SH-SY5Y (cell line): ENCODE measurements around the gene PCYT2.

Experiments used
- GATA2 ChIP-seq: IDR thresholded peaks from 2 replicates; pipeline ENCODE4 v1.6.1; 2011; ENCODE audit warnings: mild to moderate bottlenecking, low read depth, low read length
- GATA3 ChIP-seq: IDR thresholded peaks from 2 replicates; pipeline ENCODE4 v1.6.1; 2011; ENCODE audit warnings: low read depth, mild to moderate bottlenecking, low read length, moderate library complexity

DNA sequence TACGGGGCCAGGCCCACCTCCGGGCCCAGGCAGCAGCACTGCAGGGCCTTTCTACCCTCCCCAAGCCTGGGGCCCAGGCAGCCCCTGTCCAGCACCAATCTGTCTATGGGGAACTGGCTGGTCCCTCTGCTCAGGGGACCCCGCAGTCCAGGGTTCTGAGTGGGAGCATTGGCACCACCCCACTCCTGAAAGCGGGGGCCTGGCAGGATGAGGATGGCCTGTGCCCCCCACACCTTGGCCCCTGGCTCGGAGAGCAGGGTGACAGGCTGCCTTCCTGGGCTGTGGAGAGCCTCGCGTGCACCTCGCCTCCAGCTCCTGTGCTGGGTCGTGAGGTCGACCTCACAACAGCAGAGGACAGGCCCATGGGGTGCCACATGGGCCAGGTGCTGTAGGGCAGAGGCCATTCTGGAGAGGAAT lies 7.8 kb downstream of the PCYT2 start:
- TF ChIP-seq GATA2 (no peak), GATA3 (no peak)
